GM21515 (cell line): ENCODE measurements around the gene BEND2.

Source experiments
- ATAC-seq: cut with Tn5 transposase; IDR thresholded peaks from one replicate; pipeline ENCODE4 v1.9.1; 2021; ENCODE audit not compliant: unreplicated experiment

Gene BEND2

DNA sequence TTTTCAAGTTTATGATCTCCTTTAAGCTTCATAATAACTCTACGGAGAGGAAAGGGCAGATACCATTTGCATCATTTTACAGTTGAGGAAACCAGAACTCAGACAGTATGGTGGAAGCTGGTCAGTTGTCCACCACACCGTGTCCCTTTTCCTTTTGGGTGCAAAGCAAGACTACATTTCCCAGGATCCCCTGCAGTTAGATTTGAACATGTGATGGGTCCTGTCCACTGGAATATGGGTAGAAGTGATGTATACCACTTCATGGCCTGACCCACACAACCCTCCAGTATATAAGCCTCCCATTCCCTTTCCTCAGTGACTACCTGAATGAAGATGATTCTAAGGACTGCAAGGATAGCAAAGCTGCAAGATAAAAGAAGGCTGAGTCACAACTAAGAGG is 74.7 kb downstream of the BEND2 start:
- no peak for ATAC-seq

DNA sequence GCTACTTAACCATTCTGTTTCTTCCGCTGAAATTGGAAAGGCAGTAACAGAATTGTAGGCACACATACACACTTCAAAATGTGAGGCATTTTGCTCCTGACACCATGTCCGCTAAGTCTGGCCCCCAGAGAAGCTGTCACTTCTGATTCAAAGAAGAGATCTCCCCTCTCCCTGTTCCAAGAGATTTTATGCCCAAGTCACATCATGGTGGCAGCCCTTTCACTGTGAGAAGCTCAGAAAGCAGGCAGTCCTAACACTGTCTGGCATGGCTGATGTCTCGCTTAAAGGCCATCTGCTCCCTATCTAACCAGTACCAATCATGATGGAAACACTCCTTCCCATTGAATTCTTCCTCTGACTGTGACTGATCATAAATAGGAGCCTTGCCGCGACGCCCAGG is 83.9 kb downstream of the BEND2 start:
- no peak for ATAC-seq

DNA sequence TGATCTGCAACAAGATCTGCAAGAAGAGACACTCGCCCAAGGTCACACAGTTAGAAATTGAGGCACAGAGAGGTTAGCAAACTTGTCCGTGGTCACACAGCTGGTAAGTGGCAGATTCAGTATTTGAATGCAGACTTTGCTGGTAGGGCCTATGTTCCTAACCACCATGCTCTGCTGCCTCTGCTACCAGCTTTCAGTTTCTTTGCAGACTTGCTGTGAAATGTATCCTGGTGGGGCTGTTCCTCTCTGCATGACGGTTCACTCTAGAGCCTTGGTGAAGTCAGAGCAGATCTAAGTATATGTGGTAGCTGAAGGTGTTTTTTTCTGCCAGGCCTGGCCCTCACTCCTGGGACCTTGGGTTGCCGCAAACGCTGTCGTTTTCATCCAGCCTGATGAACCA is 87.1 kb downstream of the BEND2 start:
- ATAC-seq: no peak

DNA sequence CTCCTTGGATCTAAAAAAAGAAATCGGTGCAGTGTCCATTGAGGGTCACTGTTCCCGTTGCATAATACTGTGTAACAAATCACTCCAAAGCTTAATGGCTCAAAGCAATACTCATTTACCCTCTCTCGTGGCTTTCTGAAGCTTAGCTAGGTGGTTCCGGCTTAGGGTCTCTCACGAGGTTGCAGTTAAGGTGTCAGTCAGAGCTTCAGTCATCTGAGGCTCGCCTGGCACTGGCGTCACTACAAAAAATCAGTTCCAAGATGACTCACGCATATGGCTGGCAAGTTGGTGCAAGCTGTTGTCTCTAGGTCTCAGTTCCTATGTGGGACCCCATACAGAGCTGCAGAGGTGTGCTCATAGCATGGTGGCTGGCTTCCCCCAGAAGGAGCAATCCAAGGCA is 91.0 kb downstream of the BEND2 start:
- ATAC-seq: no peak

DNA sequence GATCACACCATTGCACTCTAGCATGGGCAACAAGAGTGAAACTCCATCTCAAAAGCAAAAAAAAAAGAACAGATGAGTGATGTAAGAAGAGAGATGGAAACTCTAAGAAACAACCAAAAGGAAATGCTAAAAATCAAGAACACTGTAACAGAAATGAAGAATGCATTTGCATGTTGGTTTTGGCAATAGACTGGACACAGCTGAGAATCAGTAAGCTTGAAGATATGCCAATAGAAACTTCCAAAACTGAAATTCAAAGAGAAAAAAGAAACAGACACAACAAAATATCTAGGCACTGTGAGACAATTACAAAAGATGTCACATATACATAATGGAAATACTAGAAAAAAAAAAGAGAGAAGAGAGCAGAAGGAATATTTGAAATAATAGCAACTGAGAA is 93.7 kb downstream of the BEND2 start:
- no peak for ATAC-seq

DNA sequence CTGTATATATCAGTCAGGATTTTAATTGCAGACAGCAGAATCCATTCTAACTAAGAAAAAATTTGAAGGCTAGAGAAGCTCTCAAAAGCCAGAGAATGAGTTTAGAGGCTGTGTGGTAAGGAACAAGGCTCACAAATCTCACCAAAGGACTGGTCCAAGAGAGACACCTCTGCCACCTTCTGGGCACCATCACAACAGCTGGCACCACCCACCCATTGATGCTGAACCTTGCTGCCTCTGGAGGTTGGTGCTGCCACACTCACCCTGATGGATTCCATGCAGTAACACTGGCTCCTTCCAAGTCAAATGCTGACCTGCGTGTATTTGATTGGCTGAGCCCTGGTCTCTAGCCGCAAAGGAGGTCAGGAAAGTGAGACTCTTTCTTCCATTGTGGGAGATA is 100.8 kb downstream of the BEND2 start:
- ATAC-seq: no peak
